Measurements from ENCODE around the gene MACF1.

The MACF1 gene

GRCh38 chr1:39170731-39171667 lies 33.5 kb upstream of the MACF1 start:
- ChIA-PET CTCF (interaction anchor here (1.2 to 1.6 kb wide), 3 partner anchors 12 to 73 kb away, joined by 3 to 5 read pairs (median 4); no protein-coding TSS in a partner anchor), POLR2A (interaction anchor here (0.8 kb wide), 1 partner anchor 8 kb away, joined by 3 read pairs; no protein-coding TSS in a partner anchor)
- DNase-seq, result no peak
- Histone ChIP-seq H3K27ac (ENCODE audit: insufficient read depth in 1 of 2, low read depth in 1 of 2, low read length in 2 of 2, poor library complexity in 1 of 2, severe bottlenecking in 2 of 2) (no peak overlapping the region), H3K4me3 (ENCODE audit: control insufficient read depth in 1 of 7, extremely low read depth in 1 of 7, insufficient read depth in 4 of 7, low read depth in 2 of 7, low read length in 6 of 7) (no peak overlapping the region), H3K36me3 (ENCODE audit: control insufficient read depth in 4 of 4, insufficient read depth in 4 of 4, low read length in 3 of 4) (no peaks in the 10 kb centered on the region), H3K27me3 (replicated peaks in 2 of 5; ENCODE audit: control insufficient read depth in 4 of 5, insufficient read depth in 5 of 5, low read length in 4 of 5) (no peaks in the 10 kb centered on the region), H3K9me3 (ENCODE audit: control extremely low read depth in 1 of 5, control insufficient read depth in 4 of 5, insufficient read depth in 2 of 5, low read depth in 1 of 5, low read length in 4 of 5) (no peaks in the 10 kb centered on the region), H3K4me1 (ENCODE audit: control extremely low read depth in 1 of 4, control insufficient read depth in 4 of 4, insufficient read depth in 4 of 4, low read length in 3 of 4) (peaks cover 0 to 7% (median 3%) of the 10 kb centered on the region in 4 experiments)
- WGBS (ENCODE audit: insufficient coverage), result 100% methylated on average over 3 of the region's 9 CpGs

GRCh38 chr1:39173119-39173994 lies 31.1 kb upstream of the MACF1 start:
- peaks cover 0 to 3% (median 0%) of the 10 kb centered on the region in 4 experiments for H3K4me1 ChIP-seq (ENCODE audit: control extremely low read depth in 1 of 4, control insufficient read depth in 4 of 4, insufficient read depth in 4 of 4, low read length in 3 of 4)
- 95% methylated on average over 6 of the region's 9 CpGs for WGBS (ENCODE audit: insufficient coverage)
- CTCF ChIA-PET, result no interaction called here

GRCh38 chr1:39173995-39174380 lies 30.5 kb upstream of the MACF1 start:
- ChIA-PET POLR2A (no interaction called here), CTCF (no interaction called here)
- WGBS (ENCODE audit: insufficient coverage), result no CpG with 5 or more reads among the region's 2 CpGs
- Histone ChIP-seq H3K27ac (ENCODE audit: insufficient read depth in 1 of 2, low read depth in 1 of 2, low read length in 2 of 2, poor library complexity in 1 of 2, severe bottlenecking in 2 of 2) (no peak overlapping the region), H3K27me3 (replicated peaks in 2 of 5; ENCODE audit: control insufficient read depth in 4 of 5, insufficient read depth in 5 of 5, low read length in 4 of 5) (no peaks in the 10 kb centered on the region), H3K4me3 (ENCODE audit: control insufficient read depth in 1 of 7, extremely low read depth in 1 of 7, insufficient read depth in 4 of 7, low read depth in 2 of 7, low read length in 6 of 7) (no peak overlapping the region), H3K9me3 (ENCODE audit: control extremely low read depth in 1 of 5, control insufficient read depth in 4 of 5, insufficient read depth in 2 of 5, low read depth in 1 of 5, low read length in 4 of 5) (no peaks in the 10 kb centered on the region), H3K4me1 (ENCODE audit: control extremely low read depth in 1 of 4, control insufficient read depth in 4 of 4, insufficient read depth in 4 of 4, low read length in 3 of 4) (peaks cover 0 to 6% (median 0%) of the 10 kb centered on the region in 4 experiments), H3K36me3 (ENCODE audit: control insufficient read depth in 4 of 4, insufficient read depth in 4 of 4, low read length in 3 of 4) (no peaks in the 10 kb centered on the region)
- DNase-seq, result no peak

More at GRCh38 chr1:39173119-39173994, 31.1 kb upstream of the MACF1 start:
- H3K27ac ChIP-seq (ENCODE audit: insufficient read depth in 1 of 2, low read depth in 1 of 2, low read length in 2 of 2, poor library complexity in 1 of 2, severe bottlenecking in 2 of 2), result no peak overlapping the region
- no peaks in the 10 kb centered on the region for H3K9me3 ChIP-seq (ENCODE audit: control extremely low read depth in 1 of 5, control insufficient read depth in 4 of 5, insufficient read depth in 2 of 5, low read depth in 1 of 5, low read length in 4 of 5)
- H3K4me3 ChIP-seq (ENCODE audit: control insufficient read depth in 1 of 7, extremely low read depth in 1 of 7, insufficient read depth in 4 of 7, low read depth in 2 of 7, low read length in 6 of 7), result no peak overlapping the region
- H3K36me3 ChIP-seq (ENCODE audit: control insufficient read depth in 4 of 4, insufficient read depth in 4 of 4, low read length in 3 of 4), result no peaks in the 10 kb centered on the region
- DNase-seq, result no peak
- H3K27me3 ChIP-seq (replicated peaks in 2 of 5; ENCODE audit: control insufficient read depth in 4 of 5, insufficient read depth in 5 of 5, low read length in 4 of 5), result no peaks in the 10 kb centered on the region
- POLR2A ChIA-PET, result no interaction called here

- ChIA-PET POLR2A (no interaction called here), CTCF (no interaction called here)
- peaks cover 0 to 3% (median 0%) of the 10 kb centered on the region in 4 experiments for H3K4me1 ChIP-seq (ENCODE audit: control extremely low read depth in 1 of 4, control insufficient read depth in 4 of 4, insufficient read depth in 4 of 4, low read length in 3 of 4)
- 91% methylated on average over 2 of the region's 5 CpGs for WGBS (ENCODE audit: insufficient coverage)
- no peak overlapping the region for H3K4me3 ChIP-seq (ENCODE audit: control insufficient read depth in 1 of 7, extremely low read depth in 1 of 7, insufficient read depth in 4 of 7, low read depth in 2 of 7, low read length in 6 of 7)
- H3K36me3 ChIP-seq (ENCODE audit: control insufficient read depth in 4 of 4, insufficient read depth in 4 of 4, low read length in 3 of 4), result no peaks in the 10 kb centered on the region
- H3K9me3 ChIP-seq (ENCODE audit: control extremely low read depth in 1 of 5, control insufficient read depth in 4 of 5, insufficient read depth in 2 of 5, low read depth in 1 of 5, low read length in 4 of 5), result no peaks in the 10 kb centered on the region
- DNase-seq, result no peak
- no peaks in the 10 kb centered on the region for H3K27me3 ChIP-seq (replicated peaks in 2 of 5; ENCODE audit: control insufficient read depth in 4 of 5, insufficient read depth in 5 of 5, low read length in 4 of 5)
- H3K27ac ChIP-seq (ENCODE audit: insufficient read depth in 1 of 2, low read depth in 1 of 2, low read length in 2 of 2, poor library complexity in 1 of 2, severe bottlenecking in 2 of 2), result no peak overlapping the region
These were observed 30.0 kb upstream of the MACF1 start for GRCh38 chr1:39174390-39175081.

- no peak for DNase-seq
- CTCF ChIA-PET, result interaction anchor here (1.6 kb wide), 1 partner anchor 68 kb away, joined by 3 read pairs; no protein-coding TSS in a partner anchor
- no peaks in the 10 kb centered on the region for H3K27me3 ChIP-seq (replicated peaks in 2 of 5; ENCODE audit: control insufficient read depth in 4 of 5, insufficient read depth in 5 of 5, low read length in 4 of 5)
- no peaks in the 10 kb centered on the region for H3K9me3 ChIP-seq (ENCODE audit: control extremely low read depth in 1 of 5, control insufficient read depth in 4 of 5, insufficient read depth in 2 of 5, low read depth in 1 of 5, low read length in 4 of 5)
- peaks cover 0 to 3% (median 0%) of the 10 kb centered on the region in 4 experiments for H3K4me1 ChIP-seq (ENCODE audit: control extremely low read depth in 1 of 4, control insufficient read depth in 4 of 4, insufficient read depth in 4 of 4, low read length in 3 of 4)
- no peaks in the 10 kb centered on the region for H3K36me3 ChIP-seq (ENCODE audit: control insufficient read depth in 4 of 4, insufficient read depth in 4 of 4, low read length in 3 of 4)
- WGBS (ENCODE audit: insufficient coverage), result 89% methylated on average over 1 of the region's 3 CpGs
- POLR2A ChIA-PET, result interaction anchor here (1.3 kb wide), 1 partner anchor 10 kb away, joined by 4 read pairs; no protein-coding TSS in a partner anchor
- no peak overlapping the region for H3K27ac ChIP-seq (ENCODE audit: insufficient read depth in 1 of 2, low read depth in 1 of 2, low read length in 2 of 2, poor library complexity in 1 of 2, severe bottlenecking in 2 of 2)
- no peak overlapping the region for H3K4me3 ChIP-seq (ENCODE audit: control insufficient read depth in 1 of 7, extremely low read depth in 1 of 7, insufficient read depth in 4 of 7, low read depth in 2 of 7, low read length in 6 of 7)
These were observed 26.8 kb upstream of the MACF1 start for GRCh38 chr1:39177706-39178105.

- Histone ChIP-seq H3K9me3 (ENCODE audit: control extremely low read depth in 1 of 5, control insufficient read depth in 4 of 5, insufficient read depth in 2 of 5, low read depth in 1 of 5, low read length in 4 of 5) (no peaks in the 10 kb centered on the region), H3K27me3 (replicated peaks in 2 of 5; ENCODE audit: control insufficient read depth in 4 of 5, insufficient read depth in 5 of 5, low read length in 4 of 5) (no peaks in the 10 kb centered on the region), H3K4me3 (ENCODE audit: control insufficient read depth in 1 of 7, extremely low read depth in 1 of 7, insufficient read depth in 4 of 7, low read depth in 2 of 7, low read length in 6 of 7) (no peak overlapping the region), H3K36me3 (ENCODE audit: control insufficient read depth in 4 of 4, insufficient read depth in 4 of 4, low read length in 3 of 4) (no peaks in the 10 kb centered on the region), H3K27ac (ENCODE audit: insufficient read depth in 1 of 2, low read depth in 1 of 2, low read length in 2 of 2, poor library complexity in 1 of 2, severe bottlenecking in 2 of 2) (no peak overlapping the region), H3K4me1 (ENCODE audit: control extremely low read depth in 1 of 4, control insufficient read depth in 4 of 4, insufficient read depth in 4 of 4, low read length in 3 of 4) (peaks cover 2 to 10% (median 6%) of the 10 kb centered on the region in 4 experiments)
- WGBS (ENCODE audit: insufficient coverage), result 100% methylated on average over 5 of the region's 6 CpGs
- no peak for DNase-seq
- POLR2A ChIA-PET, result interaction anchor here (0.7 kb wide), 2 partner anchors 8 to 91 kb away, joined by 3 read pairs; no protein-coding TSS in a partner anchor
- CTCF ChIA-PET, result interaction anchor here (1.0 to 4.2 kb wide), 3 partner anchors 8 to 80 kb away, joined by 3 to 25 read pairs (median 3); no protein-coding TSS in a partner anchor
These were observed 25.7 kb upstream of the MACF1 start for GRCh38 chr1:39178541-39179431.
